Measurements from ENCODE around the gene SASH1.

DNA sequence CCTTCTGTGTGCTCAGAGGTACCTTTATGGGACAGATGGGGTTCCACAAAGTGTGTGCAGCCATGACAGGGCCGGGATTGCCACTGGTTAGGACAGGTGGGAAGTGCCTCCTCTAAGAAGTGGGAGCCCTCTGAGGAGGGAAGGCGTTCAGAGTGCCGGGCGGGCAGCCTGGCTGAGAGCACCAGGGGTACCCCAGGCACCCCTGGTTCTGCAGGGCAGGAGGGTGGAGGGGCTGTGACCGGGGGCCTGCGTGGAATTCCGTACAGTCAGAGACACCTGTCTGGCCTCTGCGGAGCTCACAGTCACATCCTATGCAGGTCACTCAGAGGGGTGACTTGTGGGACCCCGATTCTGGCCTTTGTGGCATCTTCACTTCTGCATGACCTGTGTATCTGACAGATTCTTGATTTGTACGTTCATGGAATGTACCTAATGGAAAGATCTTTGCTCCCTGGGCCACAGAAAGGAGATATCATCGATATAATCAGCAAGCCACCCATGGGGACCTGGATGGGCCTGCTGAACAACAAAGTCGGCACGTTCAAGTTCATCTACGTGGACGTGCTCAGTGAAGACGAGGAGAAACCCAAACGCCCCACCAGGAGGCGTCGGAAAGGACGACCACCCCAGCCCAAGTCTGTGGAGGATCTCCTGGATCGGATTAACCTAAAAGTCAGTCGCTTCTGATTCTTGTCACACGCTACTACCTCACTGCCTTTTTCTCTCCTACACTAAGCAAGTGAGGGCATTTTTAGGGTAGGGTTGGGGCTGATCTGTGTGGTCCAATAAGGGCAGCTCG is 190.9 kb downstream of the SASH1 start:
- TF ChIP-seq EZH2 (IDR thresholded peaks at IDR 0.05): no peak
- TF ChIP-seq, protein P1, sequence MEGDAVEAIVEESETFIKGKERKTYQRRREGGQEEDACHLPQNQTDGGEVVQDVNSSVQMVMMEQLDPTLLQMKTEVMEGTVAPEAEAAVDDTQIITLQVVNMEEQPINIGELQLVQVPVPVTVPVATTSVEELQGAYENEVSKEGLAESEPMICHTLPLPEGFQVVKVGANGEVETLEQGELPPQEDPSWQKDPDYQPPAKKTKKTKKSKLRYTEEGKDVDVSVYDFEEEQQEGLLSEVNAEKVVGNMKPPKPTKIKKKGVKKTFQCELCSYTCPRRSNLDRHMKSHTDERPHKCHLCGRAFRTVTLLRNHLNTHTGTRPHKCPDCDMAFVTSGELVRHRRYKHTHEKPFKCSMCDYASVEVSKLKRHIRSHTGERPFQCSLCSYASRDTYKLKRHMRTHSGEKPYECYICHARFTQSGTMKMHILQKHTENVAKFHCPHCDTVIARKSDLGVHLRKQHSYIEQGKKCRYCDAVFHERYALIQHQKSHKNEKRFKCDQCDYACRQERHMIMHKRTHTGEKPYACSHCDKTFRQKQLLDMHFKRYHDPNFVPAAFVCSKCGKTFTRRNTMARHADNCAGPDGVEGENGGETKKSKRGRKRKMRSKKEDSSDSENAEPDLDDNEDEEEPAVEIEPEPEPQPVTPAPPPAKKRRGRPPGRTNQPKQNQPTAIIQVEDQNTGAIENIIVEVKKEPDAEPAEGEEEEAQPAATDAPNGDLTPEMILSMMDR (IDR thresholded peaks at IDR 0.05): no peak
